GM23338 (cell line): ENCODE results near the gene OR2W3. TPM values are rescaled to one million over a fixed set of nuclear protein-coding genes. Genes with fewer than 3 reads are reported as not detected.

Experiments
- ATAC-seq: fragments of 200-7000 bp; cut with Tn5 transposase; 3 replicates; pipeline ENCODE4 v1.9.1; 2020
- DNase-seq: peaks from one replicate; pipeline ENCODE4 v3.0.0-alpha.2; 2015; ENCODE audit warnings: low spot score
- H2AFZ ChIP-seq: fragments of 200-600 bp; sonication (generic); 2 replicates; pipeline ENCODE4 v1.8.0; 2016; ENCODE audit warnings: antibody characterized with exemption, mild to moderate bottlenecking, moderate library complexity
- H3F3A ChIP-seq: fragments of 200-600 bp; sonication (generic); replicated peaks from 2 replicates; pipeline ENCODE4 v1.8.0; 2017; ENCODE audit warnings: antibody characterized with exemption, mixed run types, low read depth
- H3K27ac ChIP-seq: fragments of 200-600 bp; sonication (generic); 2 replicates; pipeline ENCODE4 v1.6.1; 2016; ENCODE audit warnings: low read depth
- H3K27me3 ChIP-seq: fragments of 200-600 bp; sonication (generic); 2 replicates; pipeline ENCODE4 v1.8.0; 2016; ENCODE audit warnings: mild to moderate bottlenecking, mixed run types, moderate library complexity; ENCODE audit not compliant: insufficient read depth
- H3K36me3 ChIP-seq: fragments of 200-600 bp; sonication (generic); 2 replicates; pipeline ENCODE4 v1.8.0; 2016; ENCODE audit warnings: mild to moderate bottlenecking; ENCODE audit not compliant: insufficient read depth
- H3K4me1 ChIP-seq: fragments of 200-600 bp; sonication (generic); 2 replicates; pipeline ENCODE4 v1.8.0; 2016; ENCODE audit warnings: mild to moderate bottlenecking, moderate library complexity; ENCODE audit not compliant: insufficient read depth
- H3K4me2 ChIP-seq: fragments of 200-600 bp; sonication (generic); 2 replicates; pipeline ENCODE4 v1.7.1; 2017; ENCODE audit warnings: mixed run types
- H3K4me3 ChIP-seq: fragments of 200-600 bp; sonication (generic); 2 replicates; pipeline ENCODE4 v1.6.1; 2016; ENCODE audit warnings: mixed run types
- H3K79me2 ChIP-seq: fragments of 200-600 bp; sonication (generic); replicated peaks from 2 replicates; pipeline ENCODE4 v1.8.0; 2017; ENCODE audit warnings: mild to moderate bottlenecking; ENCODE audit not compliant: insufficient read depth
- H3K9me2 ChIP-seq: fragments of 200-600 bp; sonication (generic); 2 replicates; pipeline ENCODE4 v1.8.0; 2017; ENCODE audit not compliant: insufficient read depth
- H4K20me1 ChIP-seq: fragments of 200-600 bp; sonication (generic); replicated peaks from 2 replicates; pipeline ENCODE4 v1.8.0; 2017; ENCODE audit warnings: mild to moderate bottlenecking; ENCODE audit not compliant: insufficient read depth
- H3K27ac Mint-ChIP-seq: 2 replicates; pipeline ENCODE4 v1.8.0; 2020; ENCODE audit warnings: inconsistent platforms, mild to moderate bottlenecking, moderate library complexity, mixed read lengths
- H3K27me3 Mint-ChIP-seq: 3 replicates; pipeline ENCODE4 v1.8.0; 2022; ENCODE audit warnings: low read depth, mild to moderate bottlenecking, moderate library complexity, mixed read lengths, inconsistent platforms; ENCODE audit not compliant: insufficient read depth, poor library complexity
- H3K36me3 Mint-ChIP-seq: 3 replicates; pipeline ENCODE4 v1.8.0; 2021; ENCODE audit warnings: low read depth, mild to moderate bottlenecking, inconsistent platforms, moderate library complexity, mixed read lengths
- H3K4me1 Mint-ChIP-seq: 3 replicates; pipeline ENCODE4 v1.8.0; 2020; ENCODE audit warnings: mild to moderate bottlenecking, inconsistent platforms, mixed read lengths
- H3K4me3 Mint-ChIP-seq: 3 replicates; pipeline ENCODE4 v1.8.0; 2021; ENCODE audit warnings: moderate library complexity, mild to moderate bottlenecking, inconsistent platforms, mixed read lengths
- H3K9me3 Mint-ChIP-seq: 3 replicates; pipeline ENCODE4 v1.8.0; 2020; ENCODE audit warnings: moderate library complexity, mild to moderate bottlenecking, inconsistent platforms, mixed read lengths
- CREB1 ChIP-seq: fragments of 250-450 bp; sonication (Bioruptor Pico); IDR thresholded peaks from 2 replicates; pipeline ENCODE4 v1.5.0; 2020; ENCODE audit warnings: low read depth, mild to moderate bottlenecking, moderate library complexity
- ETS1 ChIP-seq: IDR thresholded peaks from 2 replicates; pipeline ENCODE4 v1.6.1; 2016; ENCODE audit warnings: antibody characterized with exemption
- EZH2 ChIP-seq: fragments of 200-600 bp; sonication (generic); IDR thresholded peaks from one replicate; pipeline ENCODE4 v1.8.0; 2017; ENCODE audit warnings: antibody characterized with exemption, mild to moderate bottlenecking, low read depth; ENCODE audit not compliant: unreplicated experiment
- EZH2phosphoT487 ChIP-seq: fragments of 200-600 bp; sonication (generic); IDR thresholded peaks from one replicate; pipeline ENCODE4 v1.8.1; 2018; ENCODE audit warnings: antibody characterized with exemption; ENCODE audit not compliant: unreplicated experiment
- JUNB ChIP-seq: IDR thresholded peaks from one replicate; pipeline ENCODE4 v1.6.1; 2016; ENCODE audit warnings: antibody characterized with exemption; ENCODE audit not compliant: unreplicated experiment
- NANOG ChIP-seq: IDR thresholded peaks from 2 replicates; pipeline ENCODE4 v1.6.1; 2016; ENCODE audit warnings: antibody characterized with exemption, borderline replicate concordance
- POLR2AphosphoS5 ChIP-seq: IDR thresholded peaks from 2 replicates; pipeline ENCODE4 v1.6.1; 2016; ENCODE audit warnings: antibody characterized with exemption, low read depth
- STAT1 ChIP-seq: IDR thresholded peaks from one replicate; pipeline ENCODE4 v1.6.1; 2016; ENCODE audit warnings: antibody characterized with exemption; ENCODE audit not compliant: unreplicated experiment
- ZNF114 ChIP-seq: fragments of 250-450 bp; sonication (Bioruptor Pico); IDR thresholded peaks from 2 replicates; pipeline ENCODE4 v1.5.0; 2020; ENCODE audit warnings: mild to moderate bottlenecking, moderate library complexity
- ZNF462 ChIP-seq: fragments of 250-450 bp; sonication (Bioruptor Pico); IDR thresholded peaks from 2 replicates; pipeline ENCODE4 v1.5.0; 2020; ENCODE audit warnings: mild to moderate bottlenecking, moderate library complexity
- polyA plus RNA-seq: library from polyadenylated mRNA; unstranded; fragments of >200 nt; fragmentation: Nextera tagmentation; extraction: Ambion mirVana; gene quantifications from 2 replicates; pipeline ENCODE4 v1.2.1, GENCODE V29; 2016
- total RNA-seq: library from RNA; depleted of rRNA; stranded (reverse); fragments of >200 nt; shearing (Covaris generic); gene quantifications from 2 replicates; pipeline ENCODE4 v1.2.3, GENCODE V29; 2014
- TF ChIP-seq, protein P1 (sequence below): IDR thresholded peaks from one replicate; pipeline ENCODE4 v1.6.1; 2018; ENCODE audit warnings: antibody characterized with exemption; ENCODE audit not compliant: unreplicated experiment
- TF ChIP-seq, protein P2 (sequence below), 2 experiments: fragments of 200-600 bp in 1 of 2; sonication (generic) in 1 of 2; conservative IDR thresholded peaks; 2 replicates each; pipeline versions ENCODE4 v1.5.1 to v1.6.1; 2016 to 2017; ENCODE audit warnings: antibody characterized with exemption in 2 of 2, low read depth in 2 of 2, mild to moderate bottlenecking in 2 of 2, moderate library complexity in 1 of 2

OR2W3 gene
- total and polyA plus RNA-seq, 2 experiments from 2014 or later: 0.45 TPM; not detected in 1

DNA sequence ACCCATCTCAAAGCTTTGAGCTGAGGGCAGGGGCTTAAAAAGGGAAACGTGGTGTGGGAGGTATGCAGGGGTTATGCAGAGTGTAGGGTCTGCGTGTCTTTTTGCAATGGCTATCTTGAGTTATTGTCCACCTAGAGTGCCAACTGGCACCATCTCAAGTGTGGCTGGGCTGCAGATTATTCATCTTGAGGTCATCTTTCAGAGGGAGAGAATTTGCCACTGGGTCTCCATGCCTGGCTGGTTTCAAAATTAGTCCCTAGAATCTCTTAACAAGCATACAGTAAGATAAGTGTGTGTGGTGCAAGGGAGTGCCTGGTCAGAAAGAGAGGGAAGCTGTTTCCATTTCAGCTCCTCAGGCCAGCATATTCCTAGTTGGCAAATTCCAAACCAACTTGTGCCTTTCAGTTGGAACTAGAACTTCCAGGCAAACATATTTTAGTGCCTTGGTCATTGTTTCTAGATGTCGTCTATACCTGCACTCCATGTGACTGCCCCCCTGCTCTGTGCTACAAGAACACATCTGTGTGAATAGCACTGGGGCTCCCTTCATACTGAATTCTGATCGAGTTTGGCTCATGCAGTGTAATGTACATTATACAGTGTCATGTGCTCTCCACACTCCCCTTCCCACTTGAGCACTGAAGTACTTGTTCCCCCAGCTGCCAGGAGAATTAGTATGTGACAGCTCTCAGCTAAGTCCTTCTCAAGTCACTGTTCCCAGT is 19.7 kb downstream of the OR2W3 start:
- H3K27ac ChIP-seq: no peak overlapping the region
- H3K36me3 Mint-ChIP-seq: no peaks in the 10 kb centered on the region; the same call in 2 of the 3 replicates
- no peaks in the 10 kb centered on the region for H3K36me3 ChIP-seq
- no peaks in the 10 kb centered on the region for H3K27me3 Mint-ChIP-seq
- H3K4me1 ChIP-seq: no peaks in the 10 kb centered on the region
- no peak overlapping the region for H3K27ac Mint-ChIP-seq
- no peaks in the 10 kb centered on the region for H3K27me3 ChIP-seq
- no peak overlapping the region for H3K4me3 Mint-ChIP-seq
- H3K79me2 ChIP-seq: no peaks in the 10 kb centered on the region
- no peaks in the 10 kb centered on the region for H3K4me1 Mint-ChIP-seq
- peaks cover 76% of the 10 kb centered on the region for H3K9me3 Mint-ChIP-seq
- no peaks in the 10 kb centered on the region for H3K9me2 ChIP-seq
- no peaks in the 10 kb centered on the region for H3F3A ChIP-seq
- no peaks in the 10 kb centered on the region for H4K20me1 ChIP-seq
- H3K4me2 ChIP-seq: no peak overlapping the region
- no peak for TF ChIP-seq EZH2
- TF ChIP-seq, protein P1, sequence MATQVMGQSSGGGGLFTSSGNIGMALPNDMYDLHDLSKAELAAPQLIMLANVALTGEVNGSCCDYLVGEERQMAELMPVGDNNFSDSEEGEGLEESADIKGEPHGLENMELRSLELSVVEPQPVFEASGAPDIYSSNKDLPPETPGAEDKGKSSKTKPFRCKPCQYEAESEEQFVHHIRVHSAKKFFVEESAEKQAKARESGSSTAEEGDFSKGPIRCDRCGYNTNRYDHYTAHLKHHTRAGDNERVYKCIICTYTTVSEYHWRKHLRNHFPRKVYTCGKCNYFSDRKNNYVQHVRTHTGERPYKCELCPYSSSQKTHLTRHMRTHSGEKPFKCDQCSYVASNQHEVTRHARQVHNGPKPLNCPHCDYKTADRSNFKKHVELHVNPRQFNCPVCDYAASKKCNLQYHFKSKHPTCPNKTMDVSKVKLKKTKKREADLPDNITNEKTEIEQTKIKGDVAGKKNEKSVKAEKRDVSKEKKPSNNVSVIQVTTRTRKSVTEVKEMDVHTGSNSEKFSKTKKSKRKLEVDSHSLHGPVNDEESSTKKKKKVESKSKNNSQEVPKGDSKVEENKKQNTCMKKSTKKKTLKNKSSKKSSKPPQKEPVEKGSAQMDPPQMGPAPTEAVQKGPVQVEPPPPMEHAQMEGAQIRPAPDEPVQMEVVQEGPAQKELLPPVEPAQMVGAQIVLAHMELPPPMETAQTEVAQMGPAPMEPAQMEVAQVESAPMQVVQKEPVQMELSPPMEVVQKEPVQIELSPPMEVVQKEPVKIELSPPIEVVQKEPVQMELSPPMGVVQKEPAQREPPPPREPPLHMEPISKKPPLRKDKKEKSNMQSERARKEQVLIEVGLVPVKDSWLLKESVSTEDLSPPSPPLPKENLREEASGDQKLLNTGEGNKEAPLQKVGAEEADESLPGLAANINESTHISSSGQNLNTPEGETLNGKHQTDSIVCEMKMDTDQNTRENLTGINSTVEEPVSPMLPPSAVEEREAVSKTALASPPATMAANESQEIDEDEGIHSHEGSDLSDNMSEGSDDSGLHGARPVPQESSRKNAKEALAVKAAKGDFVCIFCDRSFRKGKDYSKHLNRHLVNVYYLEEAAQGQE: no peak
- TF ChIP-seq JUNB: no peak
- TF ChIP-seq NANOG: no peak
- no peak for TF ChIP-seq STAT1
- TF ChIP-seq ZNF114 (CRISPR knock-in tag): no peak
- TF ChIP-seq POLR2AphosphoS5: no peak
- TF ChIP-seq, protein P2, sequence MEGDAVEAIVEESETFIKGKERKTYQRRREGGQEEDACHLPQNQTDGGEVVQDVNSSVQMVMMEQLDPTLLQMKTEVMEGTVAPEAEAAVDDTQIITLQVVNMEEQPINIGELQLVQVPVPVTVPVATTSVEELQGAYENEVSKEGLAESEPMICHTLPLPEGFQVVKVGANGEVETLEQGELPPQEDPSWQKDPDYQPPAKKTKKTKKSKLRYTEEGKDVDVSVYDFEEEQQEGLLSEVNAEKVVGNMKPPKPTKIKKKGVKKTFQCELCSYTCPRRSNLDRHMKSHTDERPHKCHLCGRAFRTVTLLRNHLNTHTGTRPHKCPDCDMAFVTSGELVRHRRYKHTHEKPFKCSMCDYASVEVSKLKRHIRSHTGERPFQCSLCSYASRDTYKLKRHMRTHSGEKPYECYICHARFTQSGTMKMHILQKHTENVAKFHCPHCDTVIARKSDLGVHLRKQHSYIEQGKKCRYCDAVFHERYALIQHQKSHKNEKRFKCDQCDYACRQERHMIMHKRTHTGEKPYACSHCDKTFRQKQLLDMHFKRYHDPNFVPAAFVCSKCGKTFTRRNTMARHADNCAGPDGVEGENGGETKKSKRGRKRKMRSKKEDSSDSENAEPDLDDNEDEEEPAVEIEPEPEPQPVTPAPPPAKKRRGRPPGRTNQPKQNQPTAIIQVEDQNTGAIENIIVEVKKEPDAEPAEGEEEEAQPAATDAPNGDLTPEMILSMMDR (conservative IDR thresholded peaks at IDR 0.05; ENCODE audit: low read depth in 2 of 2): no peak
- no peak for TF ChIP-seq CREB1 (CRISPR knock-in tag)
- TF ChIP-seq ZNF462 (CRISPR knock-in tag): no peak
- TF ChIP-seq ETS1: no peak
- TF ChIP-seq EZH2phosphoT487: no peak
- no peak overlapping the region for H3K4me3 ChIP-seq
- DNase-seq (no peak), ATAC-seq (no peak)
- H2AFZ ChIP-seq: peak overlapping the region; percentile 15; the same call in 1 of the 2 replicates
